Measurements from ENCODE around the gene RPS6KA2.
A peak's percentile ranks its signal among the peaks of the same experiment; 100 is the strongest.
"Not testable (repeated sequence)": the region's sequence is repeated elsewhere in the genome, so short reads cannot be mapped to it uniquely, and the experiment has no call there.

RPS6KA2 gene

DNA sequence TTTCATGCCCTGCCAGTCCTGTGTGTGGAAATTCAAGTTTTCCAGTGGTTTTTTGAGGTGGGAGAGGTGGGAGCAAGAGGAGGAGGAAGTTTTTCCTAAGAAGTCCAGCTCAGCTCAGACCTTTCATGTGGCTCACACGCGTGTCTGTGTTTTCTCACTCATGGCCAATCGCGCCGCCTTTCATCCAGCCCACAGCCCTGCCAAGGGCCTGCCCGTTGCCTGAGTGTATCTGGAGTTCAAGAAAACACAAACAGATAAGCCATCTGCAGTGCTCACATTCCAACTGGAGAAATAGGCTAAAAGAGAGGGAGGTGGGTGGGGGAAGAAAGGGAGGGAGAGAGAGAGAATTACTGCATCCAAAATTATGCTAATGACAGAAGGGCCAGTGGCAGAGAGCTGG is 231.7 kb downstream of the RPS6KA2 start:
- DNase-seq (ENCODE audit: low read depth) = no peak

DNA sequence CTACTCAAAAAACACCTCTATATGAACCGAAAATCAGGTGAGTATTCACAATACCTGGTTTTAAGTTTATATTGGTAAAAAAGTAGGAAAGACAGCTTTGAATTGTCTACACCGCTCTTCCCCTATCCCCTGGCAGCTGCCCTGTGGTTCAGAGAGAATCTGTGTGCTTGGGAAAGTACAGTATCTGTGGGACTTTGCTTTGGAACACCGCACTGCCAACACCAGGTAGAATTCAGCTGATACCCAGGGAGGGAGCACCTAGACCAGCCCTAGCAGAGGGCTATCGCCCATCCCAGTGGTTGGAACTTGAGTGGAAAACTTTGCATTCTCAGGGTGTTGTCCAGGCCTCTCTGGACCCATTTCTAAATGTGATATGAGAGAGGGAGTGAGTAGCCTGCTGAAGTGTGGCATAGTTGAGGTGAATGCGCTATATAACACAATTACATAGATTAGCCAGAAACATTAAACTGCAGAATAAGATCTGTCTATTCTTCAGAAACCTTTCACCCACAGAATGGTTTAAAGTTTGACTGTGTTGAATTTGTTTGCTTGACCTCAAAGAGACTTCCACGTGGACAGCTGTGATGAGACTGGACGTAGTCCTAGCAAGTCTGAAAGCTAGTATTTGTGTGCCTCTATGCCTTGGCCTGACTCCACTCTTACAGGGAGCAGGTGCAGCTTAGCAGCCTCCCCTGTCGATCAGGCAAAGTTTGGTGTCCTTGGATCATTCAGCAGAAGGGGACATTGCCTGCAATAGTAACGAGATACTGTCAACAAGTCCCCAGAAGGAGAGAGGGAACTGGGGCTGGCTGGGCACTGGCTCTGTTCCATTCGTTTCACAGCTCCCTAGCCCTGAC is 232.8 kb downstream of the RPS6KA2 start:
- DNase-seq (ENCODE audit: low read depth) = no peak

GRCh38 chr6:166393535-166393823 is 233.6 kb downstream of the RPS6KA2 start:
- DNase-seq (ENCODE audit: low read depth) = no peak

GRCh38 chr6:166392755-166393534 is 234.1 kb downstream of the RPS6KA2 start:
- not testable (repeated sequence) for DNase-seq (ENCODE audit: low read depth)

GRCh38 chr6:166389119-166389518 is 237.9 kb downstream of the RPS6KA2 start:
- no peak for DNase-seq (ENCODE audit: low read depth)

GRCh38 chr6:166388290-166389004 is 238.6 kb downstream of the RPS6KA2 start:
- DNase-seq (ENCODE audit: low read depth) = no peak

GRCh38 chr6:166387642-166388289 is 239.3 kb downstream of the RPS6KA2 start:
- no peak for DNase-seq (ENCODE audit: low read depth)

GRCh38 chr6:166387098-166387497 is 240.0 kb downstream of the RPS6KA2 start:
- not testable (repeated sequence) for DNase-seq (ENCODE audit: low read depth)

DNA sequence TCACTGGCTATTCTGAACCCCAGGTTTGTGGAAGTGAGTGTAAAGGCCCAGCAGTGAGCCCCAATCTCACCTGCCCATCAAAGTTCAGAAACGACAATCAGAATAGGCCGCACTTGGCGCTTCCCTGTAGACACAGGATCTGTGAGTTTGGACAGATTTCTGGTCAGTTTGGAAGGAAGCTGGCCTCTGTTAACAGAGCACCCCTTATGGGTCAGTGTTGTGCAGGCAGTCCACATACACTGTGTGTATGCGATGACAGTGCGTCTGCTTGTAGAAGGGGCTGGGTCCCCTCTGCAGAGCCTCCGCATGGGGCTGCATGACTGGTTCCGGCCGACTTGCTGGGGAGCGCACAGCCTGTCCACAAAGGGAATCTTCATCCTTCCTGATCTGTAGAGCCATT is 240.9 kb downstream of the RPS6KA2 start:
- DNase-seq (ENCODE audit: low read depth) = no peak

DNA sequence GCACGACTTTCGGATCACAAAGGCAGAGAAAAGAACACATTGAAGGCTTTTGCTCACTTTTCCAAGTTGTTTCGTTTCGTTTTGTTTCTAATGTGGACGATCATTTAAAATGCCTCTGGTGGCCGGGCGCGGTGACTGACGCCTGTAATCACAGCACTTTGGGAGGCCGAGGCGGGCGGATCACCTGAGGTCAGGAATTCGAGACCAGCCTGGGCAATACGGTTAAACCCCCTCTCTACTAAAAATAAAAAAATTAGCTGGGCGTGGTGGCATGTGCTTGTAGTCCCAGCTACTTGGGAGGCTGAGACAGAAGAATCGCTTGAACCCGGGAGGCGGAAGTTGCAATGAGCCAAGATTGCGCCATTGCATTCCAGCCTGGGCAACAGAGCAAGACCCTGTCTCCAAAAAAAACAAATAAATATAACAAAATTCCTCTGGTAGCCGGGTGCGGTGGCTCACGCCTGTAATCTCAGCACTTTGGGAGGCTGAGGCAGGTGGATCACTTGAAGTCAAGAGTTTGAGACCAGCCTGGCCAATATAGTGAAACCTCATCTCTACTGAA is 243.2 kb downstream of the RPS6KA2 start:
- peak; percentile 12 for DNase-seq (ENCODE audit: low read depth)

- peak; percentile 89 for DNase-seq (ENCODE audit: low read depth)
Observed at GRCh38 chr6:166382933-166383801, 243.9 kb downstream of the RPS6KA2 start, which contains the start of gene MPC1. Gene MPC1 (minus strand): TSS chr6:166382940. CDS start chr6:166382876, 64 bp downstream.

DNA sequence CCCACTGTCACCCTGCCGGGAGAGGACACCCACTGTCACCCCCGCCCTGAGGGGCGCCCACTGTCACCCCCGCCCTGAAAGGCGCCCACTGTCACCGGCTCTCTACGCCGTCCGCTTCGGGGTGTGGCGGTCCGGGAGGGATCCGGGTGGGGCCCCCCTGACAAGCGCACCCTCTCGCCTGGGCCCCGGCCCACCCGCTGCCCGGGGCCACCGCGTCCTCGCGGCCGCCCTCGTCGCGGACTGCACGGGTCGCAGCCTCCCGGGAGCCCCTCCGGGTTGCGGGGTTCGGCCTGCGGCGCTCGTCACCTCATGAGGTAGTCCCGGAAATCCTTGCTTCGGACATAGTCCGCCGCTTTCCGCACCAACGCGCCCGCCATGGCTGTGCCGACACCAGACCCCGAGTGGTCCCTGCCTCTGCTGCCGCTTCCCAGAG is 244.5 kb downstream of the RPS6KA2 start:
- DNase-seq (ENCODE audit: low read depth) = no peak

GRCh38 chr6:166381733-166382499 is 245.1 kb downstream of the RPS6KA2 start:
- DNase-seq (ENCODE audit: low read depth) = peak; percentile 53

GRCh38 chr6:166381381-166381732 is 245.7 kb downstream of the RPS6KA2 start:
- DNase-seq (ENCODE audit: low read depth) = no peak

- no peak for DNase-seq (ENCODE audit: low read depth)
Observed at GRCh38 chr6:166379800-166380199, 247.3 kb downstream of the RPS6KA2 start.

- DNase-seq (ENCODE audit: low read depth) = no peak
Observed at GRCh38 chr6:166379103-166379586, 247.9 kb downstream of the RPS6KA2 start.

DNA sequence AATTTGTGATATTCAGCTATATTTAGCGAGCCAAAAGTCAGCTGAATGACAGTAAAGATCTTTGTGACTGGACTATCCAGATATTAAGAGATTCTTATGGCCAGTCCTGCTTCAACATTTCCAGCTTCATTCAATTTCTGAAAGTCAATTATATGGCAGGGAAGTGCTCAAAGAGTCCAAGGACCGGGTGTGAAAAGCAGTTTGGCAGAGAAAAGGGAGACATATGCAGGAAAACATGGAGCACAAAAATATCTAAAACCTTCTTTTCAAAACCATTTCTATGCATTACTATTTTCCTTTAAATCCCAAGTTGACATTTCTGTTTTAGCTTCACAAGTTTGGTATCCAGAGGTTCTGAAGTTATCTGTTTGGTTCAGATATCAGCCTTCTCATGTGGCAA is 249.3 kb downstream of the RPS6KA2 start:
- no peak for DNase-seq (ENCODE audit: low read depth)

DNA sequence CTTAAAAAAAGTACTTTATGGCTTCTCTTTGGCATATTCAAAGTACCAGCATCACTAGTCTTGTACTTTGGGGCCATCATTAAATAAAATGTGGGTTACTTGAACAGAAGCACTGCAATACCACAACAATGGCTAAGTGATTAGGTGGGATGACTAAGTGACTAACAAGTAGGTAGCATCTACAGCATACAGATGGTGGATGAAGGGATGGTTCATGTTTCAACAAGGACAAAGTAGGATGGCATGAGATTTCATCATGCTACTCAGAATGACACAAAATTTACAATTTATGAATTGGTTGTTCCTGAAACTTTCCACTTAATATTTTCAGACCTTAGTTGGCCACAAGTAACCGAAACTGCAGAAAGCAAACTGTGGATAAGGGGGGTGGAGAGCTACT is 252.0 kb downstream of the RPS6KA2 start:
- DNase-seq (ENCODE audit: low read depth) = no peak

DNA sequence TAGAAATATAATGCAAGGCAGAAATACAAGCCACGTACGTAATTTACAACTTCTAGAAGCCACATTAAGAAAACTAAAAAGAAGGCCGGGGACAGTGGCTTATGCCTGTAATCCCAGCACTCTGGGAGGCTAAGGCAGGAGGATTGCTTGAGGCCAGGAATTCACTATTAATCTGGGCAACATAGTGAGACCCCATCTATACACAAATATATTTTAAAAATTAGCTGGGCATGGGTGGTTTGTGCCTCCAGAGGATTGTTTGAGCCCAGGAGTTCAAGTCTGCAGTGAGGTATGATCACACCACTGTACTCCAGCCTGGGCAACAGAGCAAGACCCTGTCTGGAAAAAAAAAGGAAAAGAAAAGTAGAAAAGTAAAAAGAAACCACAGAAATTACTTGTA is 256.6 kb downstream of the RPS6KA2 start:
- DNase-seq (ENCODE audit: low read depth) = no peak

DNA sequence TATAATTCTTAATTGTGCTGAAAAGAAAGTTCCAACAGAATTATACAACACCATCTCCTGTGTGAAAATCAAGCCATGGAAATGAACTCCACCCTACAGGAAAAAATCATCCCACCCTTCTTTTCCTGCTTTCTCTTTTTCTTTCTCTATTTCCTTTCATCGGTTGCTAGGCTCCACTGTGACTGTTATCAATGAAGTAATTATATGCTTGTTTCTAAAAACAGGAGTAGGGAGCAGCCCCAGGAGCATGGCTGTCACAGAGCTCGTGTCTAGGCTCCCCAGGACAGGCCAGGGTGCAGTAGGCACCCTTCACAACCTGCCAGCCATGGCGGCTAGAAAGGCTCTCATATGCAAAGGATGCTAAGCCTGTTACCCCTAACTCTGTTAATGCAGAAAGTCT is 257.3 kb downstream of the RPS6KA2 start:
- DNase-seq (ENCODE audit: low read depth) = no peak

Measured in activated T-cell treated with anti-CD3 and anti-CD28 coated beads for 1 hour (primary cell).